Transverse colon (tissue), 4 donors: ENCODE results near the gene TMEM53. TPM values are rescaled to one million over a fixed set of nuclear protein-coding genes. Genes with fewer than 3 reads are reported as not detected.
A peak's percentile ranks its signal among the peaks of the same experiment; 100 is the strongest.

Experiments
- DNase-seq: peaks from one replicate; pipeline ENCODE4 v3.0.0-alpha.2; 2019
- H3K27ac ChIP-seq, 4 donors: fragments of 200-600 bp; sonication (generic); 2 replicates each; pipeline ENCODE4 v1.5.1; 2016 to 2018; ENCODE audit warnings: inconsistent platforms in 4 of 4
- H3K27me3 ChIP-seq: fragments of 200-600 bp; sonication (generic); 2 replicates; pipeline ENCODE4 v1.5.1; 2017; ENCODE audit warnings: inconsistent platforms
- H3K36me3 ChIP-seq, 4 donors: fragments of 200-600 bp; sonication (generic); 2 replicates each; pipeline ENCODE4 v1.5.1; 2017 to 2019; ENCODE audit warnings: inconsistent platforms in 4 of 4
- H3K4me1 ChIP-seq, 4 donors: fragments of 200-600 bp; sonication (generic); 2 replicates each; pipeline ENCODE4 v1.5.1; 2017 to 2020; ENCODE audit warnings: inconsistent platforms in 4 of 4
- H3K4me3 ChIP-seq, 4 donors: fragments of 200-600 bp; sonication (generic); 1 replicate in 1 of 4; 2 replicates in 3 of 4; pipeline versions ENCODE4 v1.5.1 to v1.6.1; 2017 to 2019; ENCODE audit warnings: inconsistent platforms in 4 of 4
- H3K9me3 ChIP-seq, 2 donors: fragments of 200-600 bp; sonication (generic); 2 replicates each; pipeline ENCODE4 v1.5.1; 2017 to 2019; ENCODE audit warnings: inconsistent platforms in 2 of 2
- CTCF ChIP-seq, 5 experiments: fragments of 200-600 bp in 3 of 5; fragments of 450-650 bp in 2 of 5; sonication (generic) in 3 of 5; IDR thresholded peaks; 1 replicate in 2 of 5; 2 replicates in 3 of 5; pipeline ENCODE4 v1.5.1; 2016 to 2017; ENCODE audit warnings: antibody characterized with exemption in 5 of 5, inconsistent platforms in 3 of 5, mild to moderate bottlenecking in 2 of 5, moderate library complexity in 1 of 5
- EP300 ChIP-seq: sonication (generic); formaldehyde crosslinking; IDR thresholded peaks from one replicate; pipeline ENCODE4 v1.6.1; 2017; ENCODE audit warnings: antibody characterized with exemption, low read depth
- POLR2A ChIP-seq: fragments of 450-650 bp; IDR thresholded peaks from one replicate; pipeline ENCODE4 v1.6.1; 2016; ENCODE audit warnings: antibody characterized with exemption, mild to moderate bottlenecking, moderate library complexity
- POLR2AphosphoS5 ChIP-seq, 3 donors: sonication (generic); formaldehyde crosslinking; IDR thresholded peaks; one replicate each; pipeline ENCODE4 v1.6.1; 2016; ENCODE audit warnings: antibody characterized with exemption in 3 of 3
- WGBS, 2 donors: methylation state at CpG; one replicate each; pipeline ENCODE4 v1.1.5; 2018; ENCODE audit warnings: low coverage in 1 of 2; 5-methylcytosine and 5-hydroxymethylcytosine counted together
- in situ Hi-C, 4 donors: fragments of 200-750 bp; cut with MboI; loops; one replicate each; pipeline versions ENCODE4 v1.15.0 to v1.15.1; 2017; ENCODE audit warnings: low sequenced_read_pairs in 3 of 4, low pct_ligation_motif_present in 1 of 4, low pct_unique_long_range_greater_than_20kb in 1 of 4
- intact Hi-C: fragments of 100-400 bp; cut with DNase I; formaldehyde crosslinking; loops from one replicate; pipeline ENCODE4 v1.15.1; 2023; ENCODE audit warnings: low total_unique reads
- total RNA-seq, 4 donors: library from RNA; depleted of rRNA; stranded (reverse); fragments of >200 nt; gene quantifications; one replicate each; pipeline ENCODE4 v1.1.0, GENCODE V29; 2016

TMEM53 gene
- 10 to 100 TPM; 14.2 to 40.8 (median 22.9) TPM for total RNA-seq

DNA sequence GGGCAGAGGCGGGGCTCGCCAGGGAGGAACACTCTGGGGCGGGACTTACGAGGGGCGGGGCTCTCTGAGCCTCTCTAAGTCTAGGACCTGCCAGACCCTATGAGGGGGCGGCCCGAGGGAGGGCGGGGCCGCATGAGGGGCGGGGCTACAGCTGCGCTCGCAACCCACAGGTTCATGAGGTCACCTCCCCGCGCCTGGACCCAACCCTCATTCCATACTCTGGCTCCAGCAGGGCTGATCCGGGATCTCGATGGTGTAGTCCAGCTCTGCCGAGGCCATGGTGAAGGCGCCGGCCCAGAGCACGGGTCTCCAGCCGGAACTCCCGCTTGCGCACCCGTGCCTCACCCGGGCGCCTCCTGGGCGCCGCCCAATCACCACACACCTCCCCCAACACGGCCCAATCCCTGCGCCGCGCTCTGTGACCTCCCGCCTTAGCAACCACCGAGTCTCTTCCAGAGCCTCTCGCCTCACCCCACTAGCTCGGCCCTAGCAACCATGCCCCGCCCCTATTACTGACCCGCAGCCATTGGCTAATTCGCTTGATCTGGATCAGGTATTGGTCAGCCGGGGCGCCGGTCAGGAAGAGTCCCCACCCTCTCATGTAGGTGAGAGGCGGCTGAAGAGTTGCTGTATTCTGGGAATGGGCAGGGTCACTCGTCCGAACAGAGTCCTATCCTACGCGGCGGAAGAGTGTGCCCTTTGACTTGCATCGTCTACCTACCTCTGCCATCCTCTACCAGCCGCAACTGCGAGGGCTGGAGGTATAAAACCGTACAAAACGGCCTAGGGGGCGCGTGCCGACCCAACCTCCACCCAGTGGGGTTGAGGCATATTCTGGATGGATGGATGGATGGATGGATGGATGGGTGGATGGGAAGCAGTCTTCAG lies at the start of gene TMEM53, which contains the start of gene ARMH1:
Gene TMEM53 (minus strand): TSS at position 369 of the 888 bp plus-strand sequence. CDS start 90 bp downstream, at position 279.
Gene ARMH1 (plus strand): TSS at position 602 of the 888 bp plus-strand sequence. CDS start 14,984 bp downstream, outside the sequence.
- H3K4me1 ChIP-seq = peaks cover 20 to 50% (median 26%) of the 10 kb centered on the region in 4 donors
- no peaks in the 10 kb centered on the region for H3K9me3 ChIP-seq
- peak within 1 kb of the TSS; percentile 94 to 96 (median 96) for H3K27ac ChIP-seq
- H3K36me3 ChIP-seq = no peaks in the 10 kb centered on the region
- peak; percentile 99 for DNase-seq
- in situ Hi-C loops (no loop called here), intact Hi-C loops (no loop called here)
- H3K4me3 ChIP-seq = peak within 1 kb of the TSS; percentile 54 to 74 (median 57)
- peak; percentile 90 for TF ChIP-seq POLR2A
- TF ChIP-seq POLR2AphosphoS5 (IDR thresholded peaks at IDR 0.05) = peak; percentile 13 to 78 (median 63)
- TF ChIP-seq EP300 = peak; percentile 29
- peak in 1 of 5 experiments; percentile 11 for TF ChIP-seq CTCF (IDR thresholded peaks at IDR 0.05)
- no peaks in the 10 kb centered on the region for H3K27me3 ChIP-seq
- 2% methylated on average over 56 of the region's 56 CpGs; no CpG with 5 or more reads in 1 of the 2 donors for WGBS, 2 donors

GRCh38 chr1:44723496-44724295 lies 49.4 kb upstream of the TMEM53 start:
- H3K27me3 ChIP-seq = no peaks in the 10 kb centered on the region
- H3K4me1 ChIP-seq = peaks cover 0 to 6% (median 0%) of the 10 kb centered on the region in 4 donors
- H3K4me3 ChIP-seq = no peak overlapping the region
- no peaks in the 10 kb centered on the region for H3K9me3 ChIP-seq
- H3K27ac ChIP-seq = no peak overlapping the region
- intact Hi-C loops = no loop called here
- TF ChIP-seq POLR2A (no peak), CTCF (IDR thresholded peaks at IDR 0.05) (no peak), POLR2AphosphoS5 (IDR thresholded peaks at IDR 0.05) (no peak), EP300 (no peak)
- in situ Hi-C loops = no loop called here
- WGBS, 2 donors = 84 to 96% methylated on average over 5 to 28 of the region's 28 CpGs
- peak; percentile 56 for DNase-seq
- H3K36me3 ChIP-seq = no peaks in the 10 kb centered on the region

GRCh38 chr1:44723064-44723463 lies 48.8 kb upstream of the TMEM53 start:
- in situ Hi-C loops = no loop called here
- no peak for TF ChIP-seq EP300

DNA sequence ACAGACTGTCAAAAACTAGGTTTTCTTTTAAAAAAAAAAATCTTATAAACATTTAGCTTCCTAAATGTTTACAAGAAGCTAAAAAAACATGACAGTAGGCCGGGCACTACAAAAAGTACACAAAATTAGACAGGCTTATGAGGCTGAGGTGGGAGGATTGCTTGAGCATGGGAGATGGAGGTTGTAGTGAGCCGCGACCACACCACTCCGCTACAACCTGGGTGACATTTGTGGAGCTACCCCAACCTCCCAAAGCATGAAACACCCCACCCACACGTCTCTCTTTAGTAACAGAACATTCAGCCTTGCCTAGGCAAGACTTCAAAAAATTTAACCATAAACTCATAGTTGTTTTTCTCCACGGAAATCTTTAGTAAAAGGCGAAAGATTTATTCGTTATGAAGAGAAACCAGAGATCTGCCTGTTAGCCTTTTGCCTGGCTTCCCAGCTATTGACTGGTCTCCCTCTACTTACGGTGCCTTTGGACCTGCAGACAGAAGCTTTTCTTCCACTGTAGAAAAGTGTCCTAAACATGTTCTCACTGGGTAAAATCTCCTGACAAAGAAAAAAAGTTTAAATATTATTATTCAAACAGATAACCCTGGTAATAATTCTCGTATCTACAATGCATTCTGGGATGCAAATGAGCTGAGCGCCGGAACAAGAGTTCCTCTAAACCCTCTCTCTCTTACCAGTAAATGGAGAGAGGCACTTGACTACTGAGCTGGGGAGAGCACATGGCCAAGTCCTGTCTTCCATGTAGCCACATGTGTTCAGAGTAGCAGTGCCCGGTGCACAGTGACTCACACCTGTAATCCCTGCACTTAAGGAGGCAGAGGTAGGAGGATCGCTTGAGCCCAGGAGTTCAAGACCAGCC lies 47.4 kb upstream of the TMEM53 start:
- Histone ChIP-seq H3K27ac (peak overlapping the region in 3 of 4 donors; percentile 37 to 62 (median 52)), H3K27me3 (no peaks in the 10 kb centered on the region), H3K36me3 (no peaks in the 10 kb centered on the region), H3K4me3 (no peak overlapping the region), H3K9me3 (no peaks in the 10 kb centered on the region), H3K4me1 (peaks cover 0 to 6% (median 2%) of the 10 kb centered on the region in 4 donors)
- in situ Hi-C loops (no loop called here), intact Hi-C loops (no loop called here)
- peak; percentile 86 for TF ChIP-seq POLR2A
- peak in 2 of 3 donors; percentile 86 to 93 for TF ChIP-seq POLR2AphosphoS5 (IDR thresholded peaks at IDR 0.05)
- no peak for TF ChIP-seq EP300
- DNase-seq = peak; percentile 69
- WGBS, 2 donors = 24 to 41% methylated on average over 8 to 14 of the region's 14 CpGs

More at GRCh38 chr1:44723064-44723463, 48.8 kb upstream of the TMEM53 start:
- DNase-seq = no peak
- peaks cover 0 to 6% (median 0%) of the 10 kb centered on the region in 4 donors for H3K4me1 ChIP-seq
- 67 to 72% methylated on average over 3 to 9 of the region's 9 CpGs for WGBS, 2 donors
- H3K27me3 ChIP-seq = no peaks in the 10 kb centered on the region
- H3K4me3 ChIP-seq = no peak overlapping the region
- intact Hi-C loops = no loop called here
- H3K27ac ChIP-seq = no peak overlapping the region
- no peaks in the 10 kb centered on the region for H3K9me3 ChIP-seq
- H3K36me3 ChIP-seq = no peaks in the 10 kb centered on the region
